ENCODE measurements around the gene BBS1.

GRCh38 chr11:66467756-66468155 is 42.7 kb upstream of the BBS1 start:
- TF ChIP-seq POLR2A (IDR thresholded peaks at IDR 0.05; ENCODE audit: low read depth, low read length), result no peak
- TF ChIP-seq POLR2AphosphoS5 (IDR thresholded peaks at IDR 0.05; ENCODE audit: low read depth, low read length), result no peak
- no peak for TF ChIP-seq TAF1 (IDR thresholded peaks at IDR 0.05; ENCODE audit: borderline replicate concordance, low read depth, low read length)

Measured in GM12892 (cell line).